B cell (primary cell): ENCODE data around the gene IAPP.

ENCODE experiments used
- CTCF ChIP-seq: fragments of 200-600 bp; IDR thresholded peaks from one replicate; pipeline ENCODE4 v1.8.0; 2022; ENCODE audit warnings: antibody characterized with exemption, mild to moderate bottlenecking
- EZH2 ChIP-seq: IDR thresholded peaks from 2 replicates; pipeline ENCODE4 v1.6.1; 2012; ENCODE audit warnings: borderline replicate concordance, low read depth, mild to moderate bottlenecking, moderate library complexity, low read length; ENCODE audit not compliant: insufficient read depth, poor library complexity, severe bottlenecking

GRCh38 chr12:21350975-21351374 lies 21.7 kb upstream of the IAPP start:
- no peak for TF ChIP-seq CTCF
- TF ChIP-seq EZH2, result no peak
